ENCODE data around the gene PPA2.
"Not testable (repeated sequence)": the region's sequence is repeated elsewhere in the genome, so short reads cannot be mapped to it uniquely, and the experiment has no call there.

Gene PPA2

GRCh38 chr4:105458541-105458940 is 15.3 kb downstream of the PPA2 start:
- not testable (repeated sequence) for DNase-seq

GRCh38 chr4:105458001-105458400 is 15.9 kb downstream of the PPA2 start:
- no peak for DNase-seq

- no peak for DNase-seq
Measured at GRCh38 chr4:105455998-105456397, 17.9 kb downstream of the PPA2 start.

- DNase-seq, result no peak
Measured at GRCh38 chr4:105455182-105455581, 18.7 kb downstream of the PPA2 start.

GRCh38 chr4:105453550-105454205 is 20.2 kb downstream of the PPA2 start:
- no peak for DNase-seq

GRCh38 chr4:105451346-105451745 is 22.5 kb downstream of the PPA2 start:
- peak; percentile 80 for DNase-seq

GRCh38 chr4:105440890-105441289 is 33.0 kb downstream of the PPA2 start:
- no peak for DNase-seq

- DNase-seq, result no peak
Measured at GRCh38 chr4:105437637-105438036, 36.2 kb downstream of the PPA2 start.

- DNase-seq, result no peak
Measured at GRCh38 chr4:105436414-105436813, 37.4 kb downstream of the PPA2 start.

GRCh38 chr4:105434940-105435339 is 38.9 kb downstream of the PPA2 start:
- no peak for DNase-seq

DNA sequence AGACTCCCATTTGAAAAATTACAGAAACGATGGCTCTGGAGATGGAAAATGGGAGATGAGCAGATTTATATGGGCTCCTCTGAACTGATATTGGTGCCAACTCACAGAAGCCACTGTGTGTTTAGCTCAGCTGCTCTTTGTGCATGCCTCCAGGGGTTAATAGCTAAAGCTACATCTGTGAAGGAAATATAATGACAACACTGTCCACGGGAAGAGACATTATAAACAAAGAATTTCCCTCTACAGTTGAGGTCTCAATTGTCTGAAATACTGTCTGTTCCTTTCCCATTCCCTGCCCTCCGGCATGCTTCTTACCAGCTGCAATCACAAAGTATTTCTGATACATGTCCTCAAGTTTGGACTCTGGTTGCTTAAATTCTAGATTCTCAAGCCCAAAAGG is 40.4 kb downstream of the PPA2 start:
- DNase-seq, result no peak

DNA sequence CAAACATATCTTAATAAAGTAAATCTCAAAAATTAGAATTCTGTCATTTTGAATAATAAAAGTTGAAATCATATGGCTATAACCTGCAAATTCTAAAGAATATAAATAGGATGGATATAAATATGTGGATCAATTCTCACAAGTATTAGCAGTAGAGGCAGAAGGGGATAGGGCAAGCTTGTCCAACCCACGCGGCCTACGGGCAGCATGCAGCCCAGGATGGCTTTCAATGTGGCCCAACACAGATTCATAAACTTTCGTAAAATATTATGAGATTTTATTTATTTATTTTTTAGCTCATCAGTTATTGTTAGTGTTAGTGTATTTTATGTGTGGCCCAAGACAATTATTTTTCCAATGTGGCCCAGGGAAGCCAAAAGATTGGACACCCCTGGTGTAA is 41.4 kb downstream of the PPA2 start:
- DNase-seq, result no peak

DNA sequence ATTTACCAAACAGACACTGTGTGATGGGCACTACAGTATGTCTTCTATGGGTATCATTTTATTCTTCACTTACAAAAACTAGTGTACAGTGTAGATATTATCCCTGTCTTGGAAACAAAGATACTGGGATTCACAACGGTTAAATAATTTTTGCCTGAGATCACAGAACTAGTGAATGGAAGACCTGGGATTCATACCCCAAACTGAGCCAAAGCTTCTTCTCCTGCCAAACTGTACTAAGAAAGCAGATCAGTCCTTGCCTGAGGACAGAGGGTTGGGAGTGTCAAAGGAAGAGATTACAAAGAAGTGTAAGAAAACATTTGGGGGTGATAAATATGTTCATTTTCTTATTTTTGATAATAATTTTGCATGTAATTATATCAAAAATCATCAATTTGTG is 43.1 kb downstream of the PPA2 start:
- no peak for DNase-seq

GRCh38 chr4:105426187-105426897 is 47.5 kb downstream of the PPA2 start:
- no peak for DNase-seq

GRCh38 chr4:105422207-105422920 is 51.5 kb downstream of the PPA2 start:
- DNase-seq, result no peak

DNA sequence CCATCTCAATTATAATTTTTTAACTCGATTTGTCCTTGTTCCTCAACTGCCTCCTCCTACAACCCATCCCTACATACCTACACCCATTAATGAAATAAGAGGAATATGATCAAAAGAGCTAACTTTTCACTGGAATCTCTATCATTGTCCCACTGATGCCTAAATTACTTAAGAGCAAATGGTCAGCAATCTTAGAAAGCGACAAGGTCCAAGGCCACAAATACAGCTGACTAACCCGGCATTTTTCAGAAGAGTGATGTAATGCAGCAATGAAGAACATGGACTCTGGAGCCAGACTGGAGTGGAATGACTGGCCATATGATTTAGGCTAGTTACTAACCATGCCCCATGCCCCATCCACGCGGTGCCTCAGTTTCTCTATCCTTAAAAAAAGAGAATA is 56.2 kb downstream of the PPA2 start:
- no peak for DNase-seq

- no peak for DNase-seq
Measured at GRCh38 chr4:105415281-105415744, 58.5 kb downstream of the PPA2 start.

DNA sequence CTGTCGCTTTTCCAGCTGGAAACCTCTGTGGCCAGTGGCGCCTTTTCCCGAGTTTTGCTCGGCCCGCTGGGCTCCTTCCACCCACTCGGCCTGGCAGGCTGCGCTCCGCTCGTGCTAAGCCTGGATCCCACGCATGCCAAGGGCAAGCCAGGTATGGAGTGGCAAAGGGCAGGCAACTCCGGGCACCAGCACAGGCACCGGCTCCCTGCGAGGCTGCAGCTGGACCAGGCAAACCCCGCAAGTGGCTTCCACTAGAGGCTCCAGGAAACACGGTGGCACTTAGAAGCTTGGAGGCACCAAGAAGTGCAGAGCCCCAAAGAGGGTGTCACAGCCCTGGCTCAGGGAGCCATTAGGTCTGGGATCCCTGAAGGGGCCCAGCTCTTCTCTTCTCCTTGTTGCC is 59.5 kb downstream of the PPA2 start:
- no peak for DNase-seq

DNA sequence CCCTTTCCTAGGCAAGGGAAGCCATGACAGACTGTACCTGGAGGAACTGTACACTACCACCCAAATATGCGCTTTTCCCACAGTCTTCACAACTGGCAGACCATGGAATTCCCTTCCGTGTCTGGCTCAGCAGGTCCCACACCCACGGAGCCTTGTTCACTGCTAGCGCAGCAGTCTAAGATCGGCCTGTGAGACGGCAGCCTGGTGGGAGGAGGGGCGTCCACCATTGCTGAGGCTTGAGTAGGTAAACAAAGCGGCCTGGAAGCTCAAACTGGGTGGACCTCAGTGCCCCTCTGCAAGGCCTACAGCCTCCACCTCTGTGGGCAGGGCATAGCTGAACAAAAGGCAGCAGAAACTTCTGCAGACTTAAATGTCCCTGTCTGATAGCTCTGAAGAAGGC is 64.7 kb downstream of the PPA2 start:
- DNase-seq, result not testable (repeated sequence)

GRCh38 chr4:105400901-105401677 is 72.8 kb downstream of the PPA2 start:
- DNase-seq, result no peak

- DNase-seq, result no peak
Measured at GRCh38 chr4:105399532-105400161, 74.2 kb downstream of the PPA2 start.

DNA sequence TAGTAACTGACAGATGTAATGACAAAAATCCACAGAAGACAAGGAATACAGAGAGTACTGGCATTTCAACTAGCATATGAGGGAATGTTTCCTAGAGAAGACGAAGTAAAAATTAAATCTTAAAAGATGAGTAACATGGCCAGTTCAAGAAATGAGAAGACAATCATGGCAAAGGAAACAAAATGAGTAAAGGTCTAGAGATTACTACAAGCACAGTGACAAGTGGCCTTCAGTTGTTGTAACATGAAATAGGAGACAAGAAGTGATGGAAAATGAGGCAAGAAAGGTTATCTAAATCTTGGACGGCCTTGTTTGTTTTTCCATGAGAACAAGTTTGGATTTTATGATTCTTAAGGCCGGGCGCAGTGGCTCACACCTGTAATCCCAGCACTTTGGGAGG is 81.0 kb downstream of the PPA2 start:
- no peak for DNase-seq

DNA sequence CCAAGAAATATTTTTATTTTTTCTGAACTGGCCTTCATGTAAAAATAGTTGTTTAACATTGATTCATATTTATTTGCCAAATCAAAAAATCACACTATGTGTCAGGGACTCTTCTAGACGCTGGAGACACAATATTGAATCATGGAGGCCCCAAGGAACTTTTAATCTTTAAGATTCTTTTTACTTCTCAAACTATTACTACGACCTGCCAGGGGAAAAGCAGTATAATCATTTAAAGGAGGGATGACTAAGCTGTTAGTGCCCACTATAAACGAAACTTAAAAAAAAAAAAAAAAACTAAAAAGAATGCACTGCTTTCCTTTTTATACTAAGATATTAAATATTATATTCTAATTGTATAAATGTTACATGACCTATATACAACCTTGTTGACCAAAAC is 84.7 kb downstream of the PPA2 start:
- DNase-seq, result no peak

Measured in NCI-H2029 treated with DMSO at 0.1 percent for 48 hours (cell line).